GM19240 (cell line): Measurements from ENCODE around the gene CBY2.
"Not testable (repeated sequence)": the region's sequence is repeated elsewhere in the genome, so short reads cannot be mapped to it uniquely, and the experiment has no call there.

Source experiments
- DNase-seq: peaks from one replicate; pipeline ENCODE4 v3.0.0; 2011; ENCODE audit warnings: low spot score; ENCODE audit not compliant: insufficient read length

Gene CBY2

GRCh38 chr13:45702088-45702487, at the start of gene CBY2:
TSS of gene CBY2 (plus strand) at chr13:45702320. CDS start at chr13:45702391, 71 bp downstream.
- no peak for DNase-seq

- no peak for DNase-seq
These were observed 47.3 kb upstream of the CBY2 start for GRCh38 chr13:45654633-45655349.

- DNase-seq: no peak
These were observed 43.4 kb upstream of the CBY2 start for GRCh38 chr13:45658586-45659235.

GRCh38 chr13:45659536-45659935, 42.6 kb upstream of the CBY2 start:
- DNase-seq: no peak

GRCh38 chr13:45660458-45660857, 41.7 kb upstream of the CBY2 start:
- DNase-seq: not testable (repeated sequence)

- DNase-seq: no peak
These were observed 40.0 kb upstream of the CBY2 start for GRCh38 chr13:45662162-45662561.

- DNase-seq: not testable (repeated sequence)
These were observed 39.2 kb upstream of the CBY2 start for GRCh38 chr13:45662903-45663302.

- DNase-seq: not testable (repeated sequence)
These were observed 32.5 kb upstream of the CBY2 start for GRCh38 chr13:45669626-45670025.

- DNase-seq: no peak
These were observed 31.8 kb upstream of the CBY2 start for GRCh38 chr13:45670189-45670885.

- DNase-seq: no peak
These were observed 27.2 kb upstream of the CBY2 start for GRCh38 chr13:45674908-45675307.

- DNase-seq: no peak
These were observed 23.8 kb upstream of the CBY2 start for GRCh38 chr13:45678282-45678681.

GRCh38 chr13:45681113-45681512, 21.0 kb upstream of the CBY2 start:
- no peak for DNase-seq

GRCh38 chr13:45682494-45683008, 19.6 kb upstream of the CBY2 start:
- no peak for DNase-seq

GRCh38 chr13:45683701-45684100, 18.4 kb upstream of the CBY2 start:
- no peak for DNase-seq

- no peak for DNase-seq
These were observed 13.5 kb upstream of the CBY2 start for GRCh38 chr13:45688577-45688976.

GRCh38 chr13:45690636-45691035, 11.5 kb upstream of the CBY2 start:
- no peak for DNase-seq

- no peak for DNase-seq
These were observed 10.9 kb upstream of the CBY2 start for GRCh38 chr13:45691251-45691650.

GRCh38 chr13:45691667-45692066, 10.5 kb upstream of the CBY2 start:
- DNase-seq: no peak

- no peak for DNase-seq
These were observed 6.9 kb upstream of the CBY2 start for GRCh38 chr13:45695198-45695730.

- no peak for DNase-seq
These were observed 5.4 kb upstream of the CBY2 start for GRCh38 chr13:45696610-45697226.
